Keratinocyte (primary cell): ENCODE results near the gene RNU7-1. TPM values are rescaled to one million over a fixed set of nuclear protein-coding genes. Genes with fewer than 3 reads are reported as not detected.

Source experiments
- DNase-seq: peaks from one replicate; pipeline ENCODE4 v3.0.0-alpha.2; 2011; ENCODE audit warnings: low read depth, missing footprints, low spot score
- FAIRE-seq: peaks from 2 replicates; lab custom pipeline; 2011; peaks lifted over from hg19 to GRCh38; lab: Jason Lieb, UNC
- H2AFZ ChIP-seq: 2 replicates; pipeline ENCODE4 v1.6.0; 2012; ENCODE audit warnings: low read length, control low read depth, inconsistent platforms; ENCODE audit not compliant: control insufficient read depth
- H3K27ac ChIP-seq: 2 replicates; pipeline ENCODE4 v1.5.1; 2011; ENCODE audit warnings: low read length; ENCODE audit not compliant: control insufficient read depth, insufficient read depth
- H3K27me3 ChIP-seq: 3 replicates; pipeline ENCODE4 v1.6.0; 2011; ENCODE audit warnings: low read length; ENCODE audit not compliant: control insufficient read depth, insufficient read depth; ENCODE audit errors: extremely low read depth
- H3K36me3 ChIP-seq, 2 experiments: 2 replicates in 1 of 2; 3 replicates in 1 of 2; pipeline ENCODE4 v1.5.1; 2011; ENCODE audit warnings: low read length in 2 of 2, mild to moderate bottlenecking in 1 of 2; ENCODE audit not compliant: control insufficient read depth in 2 of 2, insufficient read depth in 2 of 2; ENCODE audit errors: extremely low read depth in 1 of 2
- H3K4me1 ChIP-seq: 3 replicates; pipeline ENCODE4 v1.5.1; 2011; ENCODE audit warnings: low read length; ENCODE audit not compliant: control insufficient read depth, insufficient read depth; ENCODE audit errors: extremely low read depth
- H3K4me2 ChIP-seq: 3 replicates; pipeline ENCODE4 v1.6.0; 2011; ENCODE audit warnings: low read depth, low read length; ENCODE audit not compliant: control insufficient read depth, insufficient read depth; ENCODE audit errors: extremely low read depth
- H3K4me3 ChIP-seq, 3 experiments: fragments of 200-600 bp in 1 of 3; sonication (generic) in 1 of 3; 2 replicates in 2 of 3; 3 replicates in 1 of 3; pipeline ENCODE4 v1.5.1; 2011 to 2016; ENCODE audit warnings: low read length in 3 of 3, mild to moderate bottlenecking in 3 of 3, control low read depth in 2 of 3, inconsistent platforms in 1 of 3, low read depth in 1 of 3, mixed read lengths in 1 of 3, mixed run types in 1 of 3, moderate library complexity in 1 of 3; ENCODE audit not compliant: control insufficient read depth in 2 of 3, insufficient read depth in 2 of 3; ENCODE audit errors: extremely low read depth in 1 of 3
- H3K79me2 ChIP-seq: 2 replicates; pipeline ENCODE4 v1.6.0; 2012; ENCODE audit warnings: low read length; ENCODE audit not compliant: control insufficient read depth, insufficient read depth
- H3K9ac ChIP-seq: 3 replicates; pipeline ENCODE4 v1.6.0; 2011; ENCODE audit warnings: low read length; ENCODE audit not compliant: control insufficient read depth, insufficient read depth; ENCODE audit errors: extremely low read depth
- H3K9me1 ChIP-seq: 3 replicates; pipeline ENCODE4 v1.6.0; 2011; ENCODE audit warnings: low read length; ENCODE audit not compliant: control insufficient read depth, insufficient read depth; ENCODE audit errors: extremely low read depth
- H3K9me3 ChIP-seq: 2 replicates; pipeline ENCODE4 v1.5.1; 2012; ENCODE audit warnings: low read depth, low read length; ENCODE audit not compliant: control insufficient read depth
- H4K20me1 ChIP-seq: 3 replicates; pipeline ENCODE4 v1.6.0; 2011; ENCODE audit warnings: low read length; ENCODE audit not compliant: control insufficient read depth, insufficient read depth; ENCODE audit errors: extremely low read depth
- EZH2 ChIP-seq: IDR thresholded peaks from one replicate; pipeline ENCODE4 v1.6.1; 2012; ENCODE audit warnings: inconsistent platforms, mild to moderate bottlenecking, low read length, moderate library complexity
- dilution Hi-C: fragments of 300-500 bp; cut with MboI; formaldehyde crosslinking; loops from one replicate; pipeline ENCODE4 v1.7.0; 2020; ENCODE audit warnings: low sequenced_read_pairs; ENCODE audit not compliant: extremely low pct_ligation_motif_present
- polyA plus RNA-seq, 5 experiments: library from polyadenylated mRNA; depleted of rRNA in 3 of 5; stranded (reverse) in 3 of 5; stranded (forward) in 1 of 5; unstranded in 1 of 5; fragments of >200 nt; gene quantifications; 1 replicate in 1 of 5; 2 replicates in 3 of 5; 3 replicates in 1 of 5; pipeline versions ENCODE4 v1.2.1 to v1.2.3, GENCODE V29; 2011 to 2012; ENCODE audit warnings: missing spikeins in 2 of 5, low read depth in 1 of 5, low replicate concordance in 1 of 5
- TF ChIP-seq, protein P1 (sequence below), 3 experiments: IDR thresholded peaks in 1 of 3; conservative IDR thresholded peaks in 1 of 3; optimal IDR thresholded peaks in 1 of 3; 2 replicates in 2 of 3; 3 replicates in 1 of 3; pipeline versions ENCODE3 to v1.5.1; 2011; ENCODE audit warnings: low read length in 3 of 3, mild to moderate bottlenecking in 3 of 3, moderate library complexity in 2 of 3, control low read depth in 1 of 3, inconsistent platforms in 1 of 3; ENCODE audit not compliant: insufficient read depth in 2 of 3; ENCODE audit errors: extremely low read depth in 1 of 3

The RNU7-1 gene
- polyA plus RNA-seq, 1 donor (not counting 4 experiments of a cell fraction or from before 2014, with no cell fraction given) = not detected

DNA sequence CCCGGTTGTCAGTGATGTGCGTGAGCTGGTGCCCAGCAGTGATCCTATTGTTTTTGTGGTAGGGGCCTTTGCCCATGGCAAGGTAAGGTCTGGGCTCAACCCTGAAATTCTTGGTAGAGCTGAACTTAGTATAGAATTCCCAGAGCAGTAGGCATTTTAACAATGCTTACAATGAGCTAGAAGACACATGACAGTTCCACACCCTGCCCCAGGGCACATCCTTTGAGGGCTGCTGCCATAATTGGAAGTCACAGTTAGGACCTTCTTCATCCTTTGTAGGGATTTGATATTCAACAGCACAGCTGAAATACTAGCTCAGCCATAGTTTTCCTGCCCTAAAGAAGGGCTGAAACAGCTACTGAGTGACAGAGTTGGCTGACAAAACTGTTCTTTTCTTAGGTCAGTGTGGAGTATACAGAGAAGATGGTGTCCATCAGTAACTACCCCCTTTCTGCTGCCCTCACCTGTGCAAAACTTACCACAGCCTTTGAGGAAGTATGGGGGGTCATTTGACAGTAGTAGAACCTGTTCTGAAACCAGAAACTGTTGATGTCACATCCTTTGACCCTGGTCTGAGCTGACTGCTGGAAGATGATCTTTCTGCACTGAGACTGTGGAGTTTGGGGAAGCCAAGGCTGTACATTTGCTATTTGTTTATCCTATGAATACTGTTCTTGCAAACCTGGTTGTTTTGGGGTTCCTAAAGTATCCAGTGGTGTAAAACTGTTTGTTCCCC, 31.8 kb downstream of the RNU7-1 start:
- Histone ChIP-seq H3K27ac (no peak overlapping the region), H3K9me3 (no peaks in the 10 kb centered on the region), H3K36me3 (peaks cover 28 to 62% of the 10 kb centered on the region in 2 experiments), H3K9ac (no peak overlapping the region), H3K79me2 (peaks cover 34% of the 10 kb centered on the region), H4K20me1 (peaks cover 3% of the 10 kb centered on the region), H3K27me3 (no peaks in the 10 kb centered on the region), H2AFZ (no peak overlapping the region), H3K4me1 (peaks cover 30% of the 10 kb centered on the region), H3K4me3 (no peak overlapping the region), H3K9me1 (no peaks in the 10 kb centered on the region), H3K4me2 (no peak overlapping the region)
- TF ChIP-seq, protein P1, sequence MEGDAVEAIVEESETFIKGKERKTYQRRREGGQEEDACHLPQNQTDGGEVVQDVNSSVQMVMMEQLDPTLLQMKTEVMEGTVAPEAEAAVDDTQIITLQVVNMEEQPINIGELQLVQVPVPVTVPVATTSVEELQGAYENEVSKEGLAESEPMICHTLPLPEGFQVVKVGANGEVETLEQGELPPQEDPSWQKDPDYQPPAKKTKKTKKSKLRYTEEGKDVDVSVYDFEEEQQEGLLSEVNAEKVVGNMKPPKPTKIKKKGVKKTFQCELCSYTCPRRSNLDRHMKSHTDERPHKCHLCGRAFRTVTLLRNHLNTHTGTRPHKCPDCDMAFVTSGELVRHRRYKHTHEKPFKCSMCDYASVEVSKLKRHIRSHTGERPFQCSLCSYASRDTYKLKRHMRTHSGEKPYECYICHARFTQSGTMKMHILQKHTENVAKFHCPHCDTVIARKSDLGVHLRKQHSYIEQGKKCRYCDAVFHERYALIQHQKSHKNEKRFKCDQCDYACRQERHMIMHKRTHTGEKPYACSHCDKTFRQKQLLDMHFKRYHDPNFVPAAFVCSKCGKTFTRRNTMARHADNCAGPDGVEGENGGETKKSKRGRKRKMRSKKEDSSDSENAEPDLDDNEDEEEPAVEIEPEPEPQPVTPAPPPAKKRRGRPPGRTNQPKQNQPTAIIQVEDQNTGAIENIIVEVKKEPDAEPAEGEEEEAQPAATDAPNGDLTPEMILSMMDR (optimal IDR thresholded peaks at IDR 0.05 in 1 of 3, IDR thresholded peaks at IDR 0.05 in 1 of 3, conservative IDR thresholded peaks at IDR 0.05 in 1 of 3; ENCODE audit: extremely low read depth in 1 of 3, insufficient read depth in 2 of 3, low read length in 3 of 3) = no peak
- TF ChIP-seq EZH2 = no peak
- no peak for DNase-seq
- dilution Hi-C loops = no loop called here
- no peak for FAIRE-seq

DNA sequence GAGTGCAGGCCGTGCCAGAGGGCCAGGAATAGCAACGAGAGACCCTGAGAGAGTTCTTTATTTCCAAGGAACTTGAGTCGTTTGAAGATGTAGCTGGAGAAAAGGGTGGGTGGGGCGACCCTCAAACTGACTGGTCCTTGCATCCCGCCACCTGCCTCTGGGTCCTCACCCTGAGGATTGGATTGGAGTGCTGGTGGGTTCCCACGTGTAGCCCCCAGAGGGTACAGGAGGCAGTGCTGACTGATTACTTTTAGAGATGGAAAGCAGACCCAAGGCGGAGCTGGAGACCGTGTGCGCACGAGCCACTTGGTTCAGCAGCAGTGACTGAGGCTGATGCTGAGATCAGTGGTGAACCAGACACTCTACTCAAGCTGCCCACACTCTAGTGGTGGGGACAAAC, 34.0 kb downstream of the RNU7-1 start:
- Histone ChIP-seq H3K9me3 (no peaks in the 10 kb centered on the region), H2AFZ (no peak overlapping the region), H4K20me1 (peaks cover 3% of the 10 kb centered on the region), H3K4me3 (no peak overlapping the region), H3K4me2 (no peak overlapping the region), H3K79me2 (peaks cover 15% of the 10 kb centered on the region), H3K36me3 (peaks cover 33 to 70% of the 10 kb centered on the region in 2 experiments), H3K9me1 (no peaks in the 10 kb centered on the region), H3K27me3 (no peaks in the 10 kb centered on the region), H3K4me1 (peaks cover 21% of the 10 kb centered on the region), H3K9ac (no peak overlapping the region), H3K27ac (no peak overlapping the region)
- FAIRE-seq = no peak
- dilution Hi-C loops = no loop called here
- DNase-seq = no peak
- no peak for TF ChIP-seq EZH2
- TF ChIP-seq, protein P1 (optimal IDR thresholded peaks at IDR 0.05 in 1 of 3, IDR thresholded peaks at IDR 0.05 in 1 of 3, conservative IDR thresholded peaks at IDR 0.05 in 1 of 3; ENCODE audit: extremely low read depth in 1 of 3, insufficient read depth in 2 of 3, low read length in 3 of 3) = no peak
